Left colon (tissue), 2 donors: Measurements from ENCODE around the gene WDR35. TPM values are rescaled to one million over a fixed set of nuclear protein-coding genes. Genes with fewer than 3 reads are reported as not detected.
A peak's percentile ranks its signal among the peaks of the same experiment; 100 is the strongest.

Source experiments
- ATAC-seq: fragments of 200-7000 bp; cut with Tn5 transposase; one replicate; pipeline ENCODE4 v1.9.1; 2020; ENCODE audit warnings: mild to moderate bottlenecking, moderate library complexity
- DNase-seq, 2 donors: peaks; one replicate each; pipeline ENCODE4 v3.0.0-alpha.2; 2020
- intact Hi-C, 2 donors: fragments of 100-400 bp; cut with DNase I in 1 of 2; cut with micrococcal nuclease in 1 of 2; formaldehyde crosslinking; loops; one replicate each; pipeline versions ENCODE4 v1.11.2 to v1.14.0; 2022; cut with DNase I, micrococcal nuclease
- long read RNA-seq: library from polyadenylated mRNA; unstranded; transcript quantifications from one replicate; pipeline ENCODE4 v2.0.0, GENCODE V29; 2021
- total RNA-seq, 2 donors: library from RNA; stranded (reverse); fragmentation: NEBNext Ultra II Directional; extraction: Animal tissue kit (Norgen Biotek cat#: 25700); gene quantifications; one replicate each; pipeline ENCODE4 v1.2.1, GENCODE V29; 2021
- donor health status: DM: no; HTN: no; CAD: no.
- donor health status: DM: yes; HTN: yes; CAD: no.

WDR35 gene
- 1 to 10 TPM; 2.4 to 3.1 TPM for total RNA-seq
- long read RNA-seq, partial matches to known transcripts = 0 of 1 reads
- long read RNA-seq, other reads (novel, unspliced or antisense) = 1 of 1 reads

GRCh38 chr2:19989667-19990415 lies at the start of gene WDR35:
WDR35 (minus strand) TSS chr2:19990105; CDS start chr2:19990015, 90 bp downstream.
- intact Hi-C loops = no loop called here
- DNase-seq (peak; percentile 89 to 94), ATAC-seq (peak; percentile 100)

- DNase-seq (no peak), ATAC-seq (no peak)
- intact Hi-C loops = no loop called here
Measured at GRCh38 chr2:20037660-20038059, 47.8 kb upstream of the WDR35 start.

GRCh38 chr2:20035955-20036666 lies 46.2 kb upstream of the WDR35 start:
- intact Hi-C loops = no loop called here
- peak; percentile 100 for ATAC-seq
- DNase-seq = no peak

- intact Hi-C loops = no loop called here
- DNase-seq = no peak
- no peak for ATAC-seq
Measured at GRCh38 chr2:20034821-20035220, 44.9 kb upstream of the WDR35 start.

GRCh38 chr2:20034218-20034617 lies 44.3 kb upstream of the WDR35 start:
- ATAC-seq (no peak), DNase-seq (no peak)
- intact Hi-C loops = no loop called here

GRCh38 chr2:20033322-20033721 lies 43.4 kb upstream of the WDR35 start:
- intact Hi-C loops = no loop called here
- DNase-seq (no peak), ATAC-seq (no peak)

GRCh38 chr2:20030224-20030623 lies 40.3 kb upstream of the WDR35 start:
- ATAC-seq = no peak
- no peak for DNase-seq
- intact Hi-C loops = no loop called here

- ATAC-seq (peak; percentile 30), DNase-seq (no peak)
- intact Hi-C loops = no loop called here
Measured at GRCh38 chr2:20027705-20028434, 38.0 kb upstream of the WDR35 start.

GRCh38 chr2:20027260-20027677 lies 37.4 kb upstream of the WDR35 start:
- DNase-seq (peak; percentile 11 to 32), ATAC-seq (peak; percentile 99)
- intact Hi-C loops = no loop called here

- intact Hi-C loops = no loop called here
- ATAC-seq (no peak), DNase-seq (no peak)
Measured at GRCh38 chr2:20025065-20025786, 35.3 kb upstream of the WDR35 start.

GRCh38 chr2:20023688-20024087 lies 33.8 kb upstream of the WDR35 start:
- no peak for DNase-seq
- intact Hi-C loops = no loop called here
- no peak for ATAC-seq

- no peak for ATAC-seq
- intact Hi-C loops = no loop called here
- DNase-seq = no peak
Measured at GRCh38 chr2:20021405-20022009, 31.6 kb upstream of the WDR35 start.

- intact Hi-C loops = loop anchor here (5.0 to 10.0 kb wide), 2 partner anchors 75 to 78 kb away; no protein-coding TSS in a partner anchor
- DNase-seq = no peak
- ATAC-seq = no peak
Measured at GRCh38 chr2:20019747-20020146, 29.8 kb upstream of the WDR35 start.

GRCh38 chr2:20018601-20019152 lies 28.8 kb upstream of the WDR35 start:
- ATAC-seq (no peak), DNase-seq (no peak)
- intact Hi-C loops = loop anchor here (5.0 to 10.0 kb wide), 2 partner anchors 76 to 79 kb away; no protein-coding TSS in a partner anchor

- ATAC-seq = no peak
- DNase-seq = no peak
- intact Hi-C loops = loop anchor here (5.0 to 10.0 kb wide), 2 partner anchors 78 to 81 kb away; no protein-coding TSS in a partner anchor
Measured at GRCh38 chr2:20016346-20016745, 26.4 kb upstream of the WDR35 start.

- intact Hi-C loops = loop anchor here (5.0 to 10.0 kb wide), 2 partner anchors 79 to 82 kb away; no protein-coding TSS in a partner anchor
- ATAC-seq (peak; percentile 64), DNase-seq (no peak)
Measured at GRCh38 chr2:20015482-20016083, 25.7 kb upstream of the WDR35 start.

- intact Hi-C loops = loop anchor here in 1 of 2 donors (10.0 kb wide), 1 partner anchor 82 kb away; no protein-coding TSS in a partner anchor
- no peak for ATAC-seq
- no peak for DNase-seq
Measured at GRCh38 chr2:20013126-20013849, 23.4 kb upstream of the WDR35 start.
